ENCODE measurements around the gene MTHFD1L. TPM values are rescaled to one million over a fixed set of nuclear protein-coding genes. Genes with fewer than 3 reads are reported as not detected.

The MTHFD1L gene
- total RNA-seq, 2 donors from 2014 or later = 3.1 to 18.7 TPM

DNA sequence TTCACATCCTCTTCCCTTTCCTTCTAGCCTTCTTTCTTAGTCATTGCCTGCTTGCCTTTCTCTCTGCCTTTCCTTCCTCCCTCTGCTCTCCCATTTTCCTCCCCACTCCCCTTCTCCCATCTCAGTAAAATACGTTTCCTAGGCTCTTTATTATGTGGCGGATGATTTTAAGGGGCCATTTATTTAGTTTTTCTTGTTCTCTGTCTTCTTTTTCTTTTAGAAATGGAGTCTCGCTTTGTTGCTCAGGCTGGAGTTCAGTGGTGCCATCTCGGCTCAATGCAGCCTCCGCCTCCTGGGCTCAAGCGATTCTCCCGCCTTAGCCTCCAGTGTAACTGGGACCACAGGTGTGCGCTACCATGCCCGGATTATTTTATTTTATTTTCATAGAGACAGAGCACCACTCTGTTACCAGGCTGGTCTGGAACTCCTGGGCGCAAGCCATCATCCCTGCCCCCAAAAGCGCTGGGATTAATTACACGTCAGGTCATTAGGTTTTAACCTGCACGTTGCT, 1.5 kb downstream of the MTHFD1L start:
- peak overlapping the region; percentile 66 to 70 for H3K27ac ChIP-seq
- 80% methylated on average over 13 of the region's 13 CpGs for WGBS
- H3K36me3 ChIP-seq = no peaks in the 10 kb centered on the region
- intact Hi-C loops (cut with DNase I) = no loop called here
- H3K27me3 ChIP-seq (replicated peaks; ENCODE audit: insufficient read depth) = no peaks in the 10 kb centered on the region
- no peak for DNase-seq (ENCODE audit: low spot score)
- no peak for TF ChIP-seq POLR2AphosphoS5 (IDR thresholded peaks at IDR 0.05)
- no peak for TF ChIP-seq POLR2A (IDR thresholded peaks at IDR 0.05)
- TF ChIP-seq, protein P1, sequence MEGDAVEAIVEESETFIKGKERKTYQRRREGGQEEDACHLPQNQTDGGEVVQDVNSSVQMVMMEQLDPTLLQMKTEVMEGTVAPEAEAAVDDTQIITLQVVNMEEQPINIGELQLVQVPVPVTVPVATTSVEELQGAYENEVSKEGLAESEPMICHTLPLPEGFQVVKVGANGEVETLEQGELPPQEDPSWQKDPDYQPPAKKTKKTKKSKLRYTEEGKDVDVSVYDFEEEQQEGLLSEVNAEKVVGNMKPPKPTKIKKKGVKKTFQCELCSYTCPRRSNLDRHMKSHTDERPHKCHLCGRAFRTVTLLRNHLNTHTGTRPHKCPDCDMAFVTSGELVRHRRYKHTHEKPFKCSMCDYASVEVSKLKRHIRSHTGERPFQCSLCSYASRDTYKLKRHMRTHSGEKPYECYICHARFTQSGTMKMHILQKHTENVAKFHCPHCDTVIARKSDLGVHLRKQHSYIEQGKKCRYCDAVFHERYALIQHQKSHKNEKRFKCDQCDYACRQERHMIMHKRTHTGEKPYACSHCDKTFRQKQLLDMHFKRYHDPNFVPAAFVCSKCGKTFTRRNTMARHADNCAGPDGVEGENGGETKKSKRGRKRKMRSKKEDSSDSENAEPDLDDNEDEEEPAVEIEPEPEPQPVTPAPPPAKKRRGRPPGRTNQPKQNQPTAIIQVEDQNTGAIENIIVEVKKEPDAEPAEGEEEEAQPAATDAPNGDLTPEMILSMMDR (IDR thresholded peaks at IDR 0.05) = no peak
- no peaks in the 10 kb centered on the region for H3K9me3 ChIP-seq
- H3K4me3 ChIP-seq = peak overlapping the region; percentile 42 to 52
- no peaks in the 10 kb centered on the region for H3K4me1 ChIP-seq (replicated peaks)

DNA sequence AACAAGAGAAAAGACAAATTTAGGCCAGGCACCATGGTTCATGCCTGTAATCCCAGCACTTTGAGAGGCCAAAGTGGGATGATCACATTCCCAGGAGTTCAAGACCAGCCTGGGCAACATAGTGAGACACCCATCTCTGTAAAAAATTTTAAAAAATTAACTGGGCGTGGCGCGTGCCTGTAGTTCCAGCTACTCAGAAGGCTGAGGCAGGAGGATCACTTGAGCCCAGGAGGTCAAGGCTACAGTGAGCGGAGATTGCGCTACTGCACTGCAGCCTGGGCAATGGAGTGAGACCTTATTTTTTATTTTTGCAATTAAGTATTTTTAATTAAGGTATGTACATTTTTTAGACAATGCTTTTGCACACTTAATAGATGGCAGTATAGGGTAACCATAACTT, 3.3 kb downstream of the MTHFD1L start:
- 98% methylated on average over 5 of the region's 5 CpGs for WGBS
- H3K27me3 ChIP-seq (replicated peaks; ENCODE audit: insufficient read depth) = no peaks in the 10 kb centered on the region
- H3K36me3 ChIP-seq = no peaks in the 10 kb centered on the region
- intact Hi-C loops (cut with DNase I) = no loop called here
- no peak for TF ChIP-seq POLR2AphosphoS5 (IDR thresholded peaks at IDR 0.05)
- TF ChIP-seq POLR2A (IDR thresholded peaks at IDR 0.05) = no peak
- TF ChIP-seq, protein P1 (IDR thresholded peaks at IDR 0.05) = no peak
- DNase-seq (ENCODE audit: low spot score) = no peak
- no peaks in the 10 kb centered on the region for H3K9me3 ChIP-seq
- H3K4me3 ChIP-seq = no peak overlapping the region
- H3K27ac ChIP-seq = no peak overlapping the region
- H3K4me1 ChIP-seq (replicated peaks) = no peaks in the 10 kb centered on the region

DNA sequence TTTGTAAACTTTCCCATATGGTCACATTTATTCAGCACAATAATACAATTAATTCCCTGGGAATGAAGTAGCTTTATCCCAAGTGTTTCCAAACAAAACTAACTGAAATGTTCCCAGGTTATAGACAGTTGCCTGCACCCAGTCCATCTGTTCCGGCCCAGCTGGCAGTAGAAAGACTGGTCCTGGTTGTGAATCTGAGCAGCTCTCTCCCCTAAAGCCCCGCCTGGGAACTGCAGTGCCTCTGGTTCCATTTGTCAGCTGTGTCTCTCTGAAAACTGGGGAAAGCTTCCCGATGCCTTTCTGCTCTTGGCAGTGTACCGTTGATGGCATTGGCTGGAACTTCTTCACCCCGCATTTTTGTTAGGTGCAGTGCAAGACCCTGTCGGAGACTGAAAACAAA, 8.7 kb downstream of the MTHFD1L start:
- no peak overlapping the region for H3K27ac ChIP-seq
- WGBS = 90% methylated on average over 6 of the region's 6 CpGs
- no peaks in the 10 kb centered on the region for H3K9me3 ChIP-seq
- H3K36me3 ChIP-seq = no peaks in the 10 kb centered on the region
- no peaks in the 10 kb centered on the region for H3K4me1 ChIP-seq (replicated peaks)
- intact Hi-C loops (cut with DNase I) = no loop called here
- no peak for DNase-seq (ENCODE audit: low spot score)
- H3K4me3 ChIP-seq = no peak overlapping the region
- TF ChIP-seq POLR2A (IDR thresholded peaks at IDR 0.05) = no peak
- no peak for TF ChIP-seq POLR2AphosphoS5 (IDR thresholded peaks at IDR 0.05)
- TF ChIP-seq, protein P1 (IDR thresholded peaks at IDR 0.05) = no peak
- H3K27me3 ChIP-seq (replicated peaks; ENCODE audit: insufficient read depth) = no peaks in the 10 kb centered on the region

DNA sequence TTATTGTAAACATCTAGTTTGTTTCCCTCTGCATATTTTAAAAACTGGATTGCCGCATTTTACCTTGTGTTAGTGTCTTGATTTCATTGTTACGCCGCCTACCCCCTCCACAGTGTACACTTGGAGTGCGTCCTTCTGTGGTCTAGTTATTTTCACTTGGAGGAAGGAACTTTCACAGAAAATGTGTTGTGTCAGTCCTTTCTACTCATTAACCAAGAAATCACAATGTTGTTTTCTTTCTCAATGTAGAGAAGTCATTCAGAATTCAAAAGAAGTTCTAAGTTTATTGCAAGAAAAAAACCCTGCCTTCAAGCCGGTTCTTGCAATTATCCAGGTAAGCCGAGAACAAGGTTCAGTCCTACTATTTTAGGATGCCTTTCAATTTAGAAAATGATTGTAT, 10.3 kb downstream of the MTHFD1L start:
- no peaks in the 10 kb centered on the region for H3K36me3 ChIP-seq
- H3K27ac ChIP-seq = no peak overlapping the region
- intact Hi-C loops (cut with DNase I) = no loop called here
- no peak for DNase-seq (ENCODE audit: low spot score)
- WGBS = 62% methylated on average over 6 of the region's 6 CpGs
- no peaks in the 10 kb centered on the region for H3K9me3 ChIP-seq
- H3K4me1 ChIP-seq (replicated peaks) = no peaks in the 10 kb centered on the region
- no peaks in the 10 kb centered on the region for H3K27me3 ChIP-seq (replicated peaks; ENCODE audit: insufficient read depth)
- no peak overlapping the region for H3K4me3 ChIP-seq
- TF ChIP-seq POLR2A (IDR thresholded peaks at IDR 0.05) (no peak), POLR2AphosphoS5 (IDR thresholded peaks at IDR 0.05) (no peak)
- TF ChIP-seq, protein P1 (IDR thresholded peaks at IDR 0.05) = no peak

DNA sequence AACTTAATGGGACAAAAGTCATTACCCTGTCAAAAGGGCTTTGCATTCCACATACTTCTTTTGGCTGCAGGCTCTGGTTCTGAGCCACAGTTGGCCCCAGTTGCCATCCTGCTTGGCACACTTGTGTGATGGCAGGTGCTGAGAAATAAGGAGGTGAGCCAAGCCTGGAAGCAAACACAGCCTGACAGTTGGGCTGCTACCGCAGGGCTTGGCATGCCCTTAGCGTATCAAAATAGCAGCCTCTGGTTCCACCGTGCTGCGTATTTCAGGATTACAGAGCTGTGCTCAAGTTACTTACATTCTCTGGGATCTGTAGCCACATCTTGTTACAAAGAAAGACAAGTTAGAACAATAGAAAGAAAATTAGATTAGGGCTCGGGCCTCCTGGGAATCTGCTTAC, 11.1 kb downstream of the MTHFD1L start:
- WGBS = 20% methylated on average over 5 of the region's 5 CpGs
- H3K9me3 ChIP-seq = no peaks in the 10 kb centered on the region
- DNase-seq (ENCODE audit: low spot score) = peak; percentile 88

More for the DNA sequence above, 11.1 kb downstream of the MTHFD1L start:
- no peaks in the 10 kb centered on the region for H3K27me3 ChIP-seq (replicated peaks; ENCODE audit: insufficient read depth)
- intact Hi-C loops (cut with DNase I) = no loop called here
- peak; percentile 89 for TF ChIP-seq POLR2AphosphoS5 (IDR thresholded peaks at IDR 0.05)
- no peak for TF ChIP-seq POLR2A (IDR thresholded peaks at IDR 0.05)
- TF ChIP-seq, protein P1 (IDR thresholded peaks at IDR 0.05) = peak in 3 of 4 experiments; percentile 26 to 68 (median 52)
- no peak overlapping the region for H3K27ac ChIP-seq
- H3K4me3 ChIP-seq = no peak overlapping the region
- no peaks in the 10 kb centered on the region for H3K4me1 ChIP-seq (replicated peaks)
- H3K36me3 ChIP-seq = no peaks in the 10 kb centered on the region
